HG03039 (cell line): ENCODE data around the gene NRXN2.

Experiments
- ATAC-seq: cut with Tn5 transposase; IDR thresholded peaks from one replicate; pipeline ENCODE4 v1.9.1; 2021; ENCODE audit warnings: mild to moderate bottlenecking, moderate library complexity; ENCODE audit not compliant: unreplicated experiment

NRXN2 gene

GRCh38 chr11:64632237-64632636, 90.8 kb downstream of the NRXN2 start:
- ATAC-seq = no peak

- no peak for ATAC-seq
Observed at GRCh38 chr11:64631675-64632074, 91.3 kb downstream of the NRXN2 start.

- no peak for ATAC-seq
Observed at GRCh38 chr11:64629796-64630562, 93.0 kb downstream of the NRXN2 start.

- no peak for ATAC-seq
Observed at GRCh38 chr11:64629103-64629502, 93.9 kb downstream of the NRXN2 start.

- no peak for ATAC-seq
Observed at GRCh38 chr11:64628596-64628995, 94.4 kb downstream of the NRXN2 start.

GRCh38 chr11:64627371-64627770, 95.6 kb downstream of the NRXN2 start:
- ATAC-seq = no peak

- ATAC-seq = no peak
Observed at GRCh38 chr11:64626637-64627036, 96.4 kb downstream of the NRXN2 start.

GRCh38 chr11:64624883-64625481, 98.0 kb downstream of the NRXN2 start:
- ATAC-seq = no peak

- ATAC-seq = no peak
Observed at GRCh38 chr11:64622681-64623080, 100.3 kb downstream of the NRXN2 start.

- ATAC-seq = no peak
Observed at GRCh38 chr11:64621283-64622019, 101.5 kb downstream of the NRXN2 start.

GRCh38 chr11:64620381-64620971, 102.5 kb downstream of the NRXN2 start:
- ATAC-seq = no peak

GRCh38 chr11:64619811-64620380, 103.1 kb downstream of the NRXN2 start:
- ATAC-seq = no peak

GRCh38 chr11:64619196-64619595, 103.8 kb downstream of the NRXN2 start:
- ATAC-seq = no peak

GRCh38 chr11:64616817-64617216, 106.2 kb downstream of the NRXN2 start:
- no peak for ATAC-seq

GRCh38 chr11:64614917-64615316, 108.1 kb downstream of the NRXN2 start:
- ATAC-seq = no peak

GRCh38 chr11:64613648-64614047, 109.3 kb downstream of the NRXN2 start:
- no peak for ATAC-seq

GRCh38 chr11:64611869-64612646, 110.9 kb downstream of the NRXN2 start:
- ATAC-seq = no peak

GRCh38 chr11:64611176-64611575, 111.8 kb downstream of the NRXN2 start:
- no peak for ATAC-seq

GRCh38 chr11:64610596-64610995, 112.4 kb downstream of the NRXN2 start:
- ATAC-seq = no peak

- no peak for ATAC-seq
Observed at GRCh38 chr11:64609436-64610047, 113.5 kb downstream of the NRXN2 start.
